Measurements from ENCODE around the gene SLC24A3. TPM values are rescaled to one million over a fixed set of nuclear protein-coding genes. Genes with fewer than 3 reads are reported as not detected.

Gene SLC24A3
- total RNA-seq, 1 donor from 2014 or later, result 0.79 TPM

DNA sequence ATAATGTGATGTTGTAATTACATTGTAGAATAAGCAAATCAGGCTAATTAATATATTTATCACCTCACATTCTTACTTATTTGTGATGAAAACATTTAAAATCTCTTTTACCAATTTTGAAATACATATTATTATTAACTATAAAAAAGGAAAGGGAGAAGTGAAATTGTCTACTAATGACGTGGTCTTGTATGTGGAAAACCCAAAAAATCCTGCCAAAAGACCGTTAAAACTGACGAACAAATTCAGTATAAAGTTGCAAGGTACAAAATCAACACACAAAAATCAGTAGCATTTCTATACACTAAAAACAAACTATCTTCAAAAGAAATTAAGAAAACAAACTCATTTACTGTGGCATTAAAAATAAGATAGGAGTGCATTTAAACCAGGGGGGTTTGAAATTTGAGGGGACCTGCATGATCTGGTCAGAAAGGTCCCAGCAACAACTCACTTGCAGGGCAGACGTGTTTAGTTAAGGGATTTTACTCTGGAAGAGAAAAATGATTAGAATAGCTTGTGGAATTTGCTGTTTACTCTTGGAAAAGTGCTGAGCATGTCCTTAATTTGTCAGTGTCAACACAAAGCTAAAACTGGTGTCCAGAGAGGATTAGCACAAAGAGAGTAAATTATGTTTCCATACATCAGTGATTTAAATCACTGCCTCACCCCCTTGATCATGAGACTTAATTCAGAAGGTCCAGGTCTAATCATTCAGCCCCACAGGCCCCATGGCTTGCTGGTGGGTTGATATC, 310.6 kb downstream of the SLC24A3 start:
- no peaks in the 10 kb centered on the region for H3K79me2 ChIP-seq (ENCODE audit: insufficient read depth, low read length)
- DNase-seq (ENCODE audit: low read depth) (no peak), FAIRE-seq (no peak)
- H3K27me3 ChIP-seq (ENCODE audit: insufficient read depth, low read length), result no peaks in the 10 kb centered on the region
- H3K9me3 Mint-ChIP-seq (ENCODE audit: unreplicated experiment), result peaks cover 4% of the 10 kb centered on the region
- H3K9me3 ChIP-seq (ENCODE audit: insufficient read depth, low read depth, low read length), result no peaks in the 10 kb centered on the region
- H3K4me3 ChIP-seq (ENCODE audit: insufficient read depth, low read depth, low read length), result no peak overlapping the region
- no peaks in the 10 kb centered on the region for H3K4me1 Mint-ChIP-seq (ENCODE audit: low read depth, unreplicated experiment)
- TF ChIP-seq EZH2 (IDR thresholded peaks at IDR 0.05; ENCODE audit: insufficient read depth, low read length), result no peak
- TF ChIP-seq, protein P1, sequence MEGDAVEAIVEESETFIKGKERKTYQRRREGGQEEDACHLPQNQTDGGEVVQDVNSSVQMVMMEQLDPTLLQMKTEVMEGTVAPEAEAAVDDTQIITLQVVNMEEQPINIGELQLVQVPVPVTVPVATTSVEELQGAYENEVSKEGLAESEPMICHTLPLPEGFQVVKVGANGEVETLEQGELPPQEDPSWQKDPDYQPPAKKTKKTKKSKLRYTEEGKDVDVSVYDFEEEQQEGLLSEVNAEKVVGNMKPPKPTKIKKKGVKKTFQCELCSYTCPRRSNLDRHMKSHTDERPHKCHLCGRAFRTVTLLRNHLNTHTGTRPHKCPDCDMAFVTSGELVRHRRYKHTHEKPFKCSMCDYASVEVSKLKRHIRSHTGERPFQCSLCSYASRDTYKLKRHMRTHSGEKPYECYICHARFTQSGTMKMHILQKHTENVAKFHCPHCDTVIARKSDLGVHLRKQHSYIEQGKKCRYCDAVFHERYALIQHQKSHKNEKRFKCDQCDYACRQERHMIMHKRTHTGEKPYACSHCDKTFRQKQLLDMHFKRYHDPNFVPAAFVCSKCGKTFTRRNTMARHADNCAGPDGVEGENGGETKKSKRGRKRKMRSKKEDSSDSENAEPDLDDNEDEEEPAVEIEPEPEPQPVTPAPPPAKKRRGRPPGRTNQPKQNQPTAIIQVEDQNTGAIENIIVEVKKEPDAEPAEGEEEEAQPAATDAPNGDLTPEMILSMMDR (IDR thresholded peaks at IDR 0.05; ENCODE audit: insufficient read depth, low read depth, low read length), result no peak
- no peak overlapping the region for H3K4me3 Mint-ChIP-seq (ENCODE audit: unreplicated experiment)
- no peak overlapping the region for H2AFZ ChIP-seq (ENCODE audit: low read depth, low read length)
- H3K4me2 ChIP-seq (ENCODE audit: low read length), result no peak overlapping the region
- H3K9ac ChIP-seq (ENCODE audit: low read length), result no peak overlapping the region
- peaks cover 34% of the 10 kb centered on the region for H3K27me3 Mint-ChIP-seq (ENCODE audit: low read depth, unreplicated experiment)
- H3K27ac Mint-ChIP-seq (ENCODE audit: unreplicated experiment), result no peak overlapping the region
- no peaks in the 10 kb centered on the region for H3K4me1 ChIP-seq (ENCODE audit: insufficient read depth, low read length)
- H3K36me3 Mint-ChIP-seq (ENCODE audit: low read depth, unreplicated experiment), result no peaks in the 10 kb centered on the region
- H3K27ac ChIP-seq (ENCODE audit: low read depth, low read length), result no peak overlapping the region
- no peaks in the 10 kb centered on the region for H3K36me3 ChIP-seq (ENCODE audit: insufficient read depth, low read length)
- H4K20me1 ChIP-seq (ENCODE audit: insufficient read depth, low read length), result no peaks in the 10 kb centered on the region

DNA sequence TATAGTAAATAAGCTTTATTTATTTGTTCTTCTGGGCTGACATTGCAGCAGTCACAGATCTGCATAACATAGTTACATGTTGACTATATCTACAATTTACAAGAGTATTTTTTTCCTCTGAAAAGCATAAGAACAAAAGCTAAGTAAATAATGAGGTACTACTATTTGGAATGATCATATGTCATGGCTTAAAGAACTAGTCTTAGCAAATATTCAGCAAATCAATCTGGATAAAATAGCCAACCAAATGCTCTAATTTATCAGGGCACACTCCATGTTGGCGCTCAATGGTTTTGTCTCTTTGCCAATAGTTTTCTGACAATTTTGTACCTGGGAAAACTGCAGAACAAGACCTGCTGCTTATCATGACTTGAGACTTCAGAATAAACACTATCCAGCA, 312.2 kb downstream of the SLC24A3 start:
- no peaks in the 10 kb centered on the region for H4K20me1 ChIP-seq (ENCODE audit: insufficient read depth, low read length)
- H3K36me3 Mint-ChIP-seq (ENCODE audit: low read depth, unreplicated experiment), result no peaks in the 10 kb centered on the region
- no peaks in the 10 kb centered on the region for H3K4me1 Mint-ChIP-seq (ENCODE audit: low read depth, unreplicated experiment)
- no peak overlapping the region for H3K9ac ChIP-seq (ENCODE audit: low read length)
- no peak overlapping the region for H3K4me2 ChIP-seq (ENCODE audit: low read length)
- H2AFZ ChIP-seq (ENCODE audit: low read depth, low read length), result no peak overlapping the region
- TF ChIP-seq, protein P1 (IDR thresholded peaks at IDR 0.05; ENCODE audit: insufficient read depth, low read depth, low read length), result no peak
- TF ChIP-seq EZH2 (IDR thresholded peaks at IDR 0.05; ENCODE audit: insufficient read depth, low read length), result no peak
- no peaks in the 10 kb centered on the region for H3K4me1 ChIP-seq (ENCODE audit: insufficient read depth, low read length)
- no peak overlapping the region for H3K4me3 ChIP-seq (ENCODE audit: insufficient read depth, low read depth, low read length)
- H3K27me3 ChIP-seq (ENCODE audit: insufficient read depth, low read length), result no peaks in the 10 kb centered on the region
- H3K27me3 Mint-ChIP-seq (ENCODE audit: low read depth, unreplicated experiment), result peaks cover 25% of the 10 kb centered on the region
- FAIRE-seq (no peak), DNase-seq (ENCODE audit: low read depth) (no peak)
- no peak overlapping the region for H3K27ac Mint-ChIP-seq (ENCODE audit: unreplicated experiment)
- H3K4me3 Mint-ChIP-seq (ENCODE audit: unreplicated experiment), result no peak overlapping the region
- H3K27ac ChIP-seq (ENCODE audit: low read depth, low read length), result no peak overlapping the region
- no peaks in the 10 kb centered on the region for H3K79me2 ChIP-seq (ENCODE audit: insufficient read depth, low read length)
- H3K9me3 Mint-ChIP-seq (ENCODE audit: unreplicated experiment), result peaks cover 4% of the 10 kb centered on the region
- no peaks in the 10 kb centered on the region for H3K36me3 ChIP-seq (ENCODE audit: insufficient read depth, low read length)
- no peaks in the 10 kb centered on the region for H3K9me3 ChIP-seq (ENCODE audit: insufficient read depth, low read depth, low read length)

DNA sequence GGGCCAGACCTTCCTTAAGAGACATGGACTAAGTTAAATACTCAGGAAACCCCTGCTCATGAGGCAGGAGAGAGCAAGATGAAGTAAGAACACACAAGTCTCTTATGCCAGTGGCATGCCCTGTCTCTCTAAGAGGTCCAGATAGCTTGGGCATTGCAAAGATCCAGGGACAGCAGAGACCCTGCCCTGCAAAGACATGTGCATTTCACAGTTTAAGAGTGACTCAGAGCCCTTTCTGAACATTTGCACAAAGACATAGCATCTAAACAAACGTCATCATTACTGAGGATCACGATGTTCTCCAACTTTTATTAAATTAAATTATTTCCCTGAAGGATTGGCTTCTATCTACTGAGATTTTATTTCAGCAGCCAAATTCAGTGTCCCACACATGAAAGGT, 315.1 kb downstream of the SLC24A3 start:
- Histone ChIP-seq H3K4me1 (ENCODE audit: insufficient read depth, low read length) (no peaks in the 10 kb centered on the region), H3K79me2 (ENCODE audit: insufficient read depth, low read length) (no peaks in the 10 kb centered on the region), H3K4me2 (ENCODE audit: low read length) (no peak overlapping the region), H3K27ac (ENCODE audit: low read depth, low read length) (no peak overlapping the region), H4K20me1 (ENCODE audit: insufficient read depth, low read length) (no peaks in the 10 kb centered on the region), H3K36me3 (ENCODE audit: insufficient read depth, low read length) (no peaks in the 10 kb centered on the region), H3K9ac (ENCODE audit: low read length) (no peak overlapping the region), H3K9me3 (ENCODE audit: insufficient read depth, low read depth, low read length) (peaks cover 3% of the 10 kb centered on the region), H3K27me3 (ENCODE audit: insufficient read depth, low read length) (no peaks in the 10 kb centered on the region), H2AFZ (ENCODE audit: low read depth, low read length) (no peak overlapping the region), H3K4me3 (ENCODE audit: insufficient read depth, low read depth, low read length) (no peak overlapping the region)
- H3K36me3 Mint-ChIP-seq (ENCODE audit: low read depth, unreplicated experiment), result no peaks in the 10 kb centered on the region
- H3K4me3 Mint-ChIP-seq (ENCODE audit: unreplicated experiment), result no peak overlapping the region
- H3K9me3 Mint-ChIP-seq (ENCODE audit: unreplicated experiment), result peaks cover 4% of the 10 kb centered on the region
- TF ChIP-seq EZH2 (IDR thresholded peaks at IDR 0.05; ENCODE audit: insufficient read depth, low read length), result no peak
- TF ChIP-seq, protein P1 (IDR thresholded peaks at IDR 0.05; ENCODE audit: insufficient read depth, low read depth, low read length), result no peak
- DNase-seq (ENCODE audit: low read depth) (no peak), FAIRE-seq (no peak)
- H3K27me3 Mint-ChIP-seq (ENCODE audit: low read depth, unreplicated experiment), result peaks cover 17% of the 10 kb centered on the region
- no peaks in the 10 kb centered on the region for H3K4me1 Mint-ChIP-seq (ENCODE audit: low read depth, unreplicated experiment)
- no peak overlapping the region for H3K27ac Mint-ChIP-seq (ENCODE audit: unreplicated experiment)

Measured in astrocyte (in vitro differentiated cells and primary cell).